Fibroblast of villous mesenchyme (primary cell): Measurements from ENCODE around the gene XDH. TPM values are rescaled to one million over a fixed set of nuclear protein-coding genes. Genes with fewer than 3 reads are reported as not detected.
A peak's percentile ranks its signal among the peaks of the same experiment; 100 is the strongest.

Experiments
- DNase-seq: peaks from one replicate; pipeline ENCODE4 v3.0.0-alpha.2; 2010; ENCODE audit warnings: low read depth
- H3K4me3 ChIP-seq: 2 replicates; pipeline ENCODE4 v1.5.1; 2011; ENCODE audit warnings: low read depth, mild to moderate bottlenecking, low read length
- total RNA-seq: library from RNA; depleted of rRNA; stranded (reverse); fragments of >200 nt; gene quantifications from 2 replicates; pipeline ENCODE4 v1.2.3, GENCODE V29; 2012
- TF ChIP-seq, protein P1 (sequence below): IDR thresholded peaks from 2 replicates; pipeline ENCODE4 v1.5.1; 2012; ENCODE audit warnings: low read depth, mild to moderate bottlenecking, low read length; ENCODE audit not compliant: insufficient read depth

XDH gene
- total RNA-seq, 1 donor, result 0.43 TPM

DNA sequence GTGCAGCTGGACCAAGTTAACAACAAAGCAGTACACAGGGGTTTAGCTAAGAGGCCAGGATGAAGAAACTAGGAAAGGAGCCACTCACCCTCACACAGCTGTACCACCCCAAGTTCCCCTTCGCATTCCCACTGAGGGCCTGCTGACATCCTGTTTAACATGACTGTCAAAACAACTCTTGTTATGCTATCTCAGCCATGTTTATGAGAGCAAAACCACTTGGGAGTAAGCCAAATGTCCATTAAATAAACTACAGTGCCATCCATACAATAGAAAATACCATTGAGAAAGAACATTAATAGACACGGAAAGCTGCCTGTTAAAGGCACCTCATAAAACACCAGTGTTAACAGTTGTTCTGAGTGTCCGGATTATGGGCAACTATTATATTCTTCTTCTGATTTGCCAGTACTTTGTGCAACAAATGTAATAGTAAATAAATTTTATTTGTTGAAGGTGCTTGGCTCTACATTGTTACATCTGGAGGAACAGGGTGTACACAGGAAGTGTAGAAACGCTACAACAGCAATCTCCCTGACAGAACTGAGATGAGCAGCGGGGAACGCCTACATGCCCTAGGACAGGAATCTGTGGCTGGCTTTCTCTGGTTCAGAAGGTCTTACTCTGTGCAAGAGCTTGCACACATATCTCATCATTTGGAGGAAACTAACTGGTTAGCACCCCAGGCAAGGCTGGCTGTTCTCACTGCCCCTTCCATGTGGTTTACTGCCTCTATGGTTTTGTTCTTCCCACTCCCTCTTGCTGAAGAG lies 95.0 kb downstream of the XDH start:
- TF ChIP-seq, protein P1, sequence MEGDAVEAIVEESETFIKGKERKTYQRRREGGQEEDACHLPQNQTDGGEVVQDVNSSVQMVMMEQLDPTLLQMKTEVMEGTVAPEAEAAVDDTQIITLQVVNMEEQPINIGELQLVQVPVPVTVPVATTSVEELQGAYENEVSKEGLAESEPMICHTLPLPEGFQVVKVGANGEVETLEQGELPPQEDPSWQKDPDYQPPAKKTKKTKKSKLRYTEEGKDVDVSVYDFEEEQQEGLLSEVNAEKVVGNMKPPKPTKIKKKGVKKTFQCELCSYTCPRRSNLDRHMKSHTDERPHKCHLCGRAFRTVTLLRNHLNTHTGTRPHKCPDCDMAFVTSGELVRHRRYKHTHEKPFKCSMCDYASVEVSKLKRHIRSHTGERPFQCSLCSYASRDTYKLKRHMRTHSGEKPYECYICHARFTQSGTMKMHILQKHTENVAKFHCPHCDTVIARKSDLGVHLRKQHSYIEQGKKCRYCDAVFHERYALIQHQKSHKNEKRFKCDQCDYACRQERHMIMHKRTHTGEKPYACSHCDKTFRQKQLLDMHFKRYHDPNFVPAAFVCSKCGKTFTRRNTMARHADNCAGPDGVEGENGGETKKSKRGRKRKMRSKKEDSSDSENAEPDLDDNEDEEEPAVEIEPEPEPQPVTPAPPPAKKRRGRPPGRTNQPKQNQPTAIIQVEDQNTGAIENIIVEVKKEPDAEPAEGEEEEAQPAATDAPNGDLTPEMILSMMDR, result no peak
- DNase-seq, result peak; percentile 95
- no peak overlapping the region for H3K4me3 ChIP-seq

GRCh38 chr2:31318361-31319336 lies 95.9 kb downstream of the XDH start:
- H3K4me3 ChIP-seq, result peak overlapping the region; percentile 13
- TF ChIP-seq, protein P1, result no peak
- DNase-seq, result peak; percentile 92

DNA sequence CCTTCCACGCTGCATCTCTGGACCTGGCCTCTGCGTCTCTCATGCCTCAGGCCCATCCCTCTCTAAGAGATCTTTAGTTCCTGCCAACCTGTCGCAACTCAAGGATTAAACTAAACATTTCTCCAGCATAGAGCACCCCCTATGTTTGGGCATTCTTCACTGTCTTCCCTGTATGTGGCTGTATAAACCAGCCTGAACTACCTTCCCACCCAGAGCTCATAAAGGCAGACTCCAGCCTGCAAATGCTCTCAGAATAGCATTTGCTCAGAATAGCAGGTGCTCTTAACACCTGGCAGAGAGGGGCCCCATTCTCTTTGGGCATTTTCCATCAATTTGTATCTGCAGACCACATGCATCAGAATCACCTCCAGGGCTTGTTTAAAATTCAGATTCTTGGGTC lies 97.1 kb downstream of the XDH start:
- no peak for DNase-seq
- no peak overlapping the region for H3K4me3 ChIP-seq
- TF ChIP-seq, protein P1, result no peak

DNA sequence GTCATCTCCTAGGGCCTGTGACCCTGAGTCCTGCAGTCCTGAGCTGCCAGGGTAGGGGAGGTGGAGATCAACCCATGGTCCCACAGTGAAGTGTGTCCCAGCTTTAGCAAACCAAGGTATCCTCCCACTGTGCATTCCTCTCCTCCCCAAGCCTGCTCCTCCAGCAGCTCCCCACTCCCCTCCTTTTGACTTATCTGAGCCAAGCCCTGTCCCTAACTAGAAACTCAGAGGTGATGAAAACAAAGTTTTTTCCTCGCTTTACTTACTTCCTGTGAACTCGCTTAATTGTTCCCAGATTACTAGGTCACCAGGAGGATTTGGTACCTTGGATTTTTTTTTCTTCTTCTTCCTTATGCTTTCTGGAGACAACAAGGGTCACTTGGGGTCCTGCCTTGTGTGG lies 99.8 kb downstream of the XDH start:
- no peak for DNase-seq
- H3K4me3 ChIP-seq, result no peak overlapping the region
- TF ChIP-seq, protein P1, result no peak

- DNase-seq, result peak; percentile 55
- H3K4me3 ChIP-seq, result no peak overlapping the region
- TF ChIP-seq, protein P1, result no peak
Observed at GRCh38 chr2:31312898-31313297, 101.6 kb downstream of the XDH start.

- no peak for DNase-seq
- no peak overlapping the region for H3K4me3 ChIP-seq
- TF ChIP-seq, protein P1, result no peak
Observed at GRCh38 chr2:31304816-31305215, 109.7 kb downstream of the XDH start.
